Measurements from ENCODE around the gene TAF4. TPM values are rescaled to one million over a fixed set of nuclear protein-coding genes. Genes with fewer than 3 reads are reported as not detected.
"Not testable (repeated sequence)": the region's sequence is repeated elsewhere in the genome, so short reads cannot be mapped to it uniquely, and the experiment has no call there.

TAF4 gene
- total RNA-seq, 2 donors from 2014 or later, result 13.4 to 14.5 TPM

DNA sequence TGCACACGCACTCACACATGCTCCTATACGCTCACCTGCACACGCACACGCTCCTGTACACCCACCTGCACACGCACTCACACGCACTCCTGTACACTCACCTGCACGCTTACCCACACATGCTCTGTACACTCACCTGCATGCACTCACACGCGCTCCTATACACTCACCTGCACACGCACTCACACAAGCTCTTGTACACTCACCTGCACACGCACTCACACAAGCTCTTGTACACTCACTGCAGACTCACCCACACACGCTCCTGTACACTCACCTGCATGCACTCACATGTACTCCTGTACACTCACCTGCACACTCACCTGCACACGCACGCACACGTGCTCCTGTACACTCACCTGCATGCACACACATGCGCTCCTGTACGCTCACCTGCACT, 22.0 kb upstream of the TAF4 start:
- no peak for ATAC-seq (replicated peaks)
- no peaks in the 10 kb centered on the region for H3K36me3 Mint-ChIP-seq (ENCODE audit: low read depth)
- H3K27ac Mint-ChIP-seq, result no peak overlapping the region
- H3K4me3 Mint-ChIP-seq, result no peak overlapping the region
- peaks cover 12% of the 10 kb centered on the region for H3K27me3 Mint-ChIP-seq
- H3K9me3 Mint-ChIP-seq, result no peaks in the 10 kb centered on the region
- no peaks in the 10 kb centered on the region for H3K4me1 Mint-ChIP-seq

- Mint-ChIP-seq H3K9me3 (no peaks in the 10 kb centered on the region), H3K4me3 (no peak overlapping the region), H3K27me3 (peaks cover 12% of the 10 kb centered on the region), H3K36me3 (ENCODE audit: low read depth) (no peaks in the 10 kb centered on the region), H3K27ac (no peak overlapping the region), H3K4me1 (no peaks in the 10 kb centered on the region)
- ATAC-seq (replicated peaks), result no peak
Observed at GRCh38 chr20:62087227-62087626, 21.5 kb upstream of the TAF4 start.

GRCh38 chr20:62085206-62085605, 19.5 kb upstream of the TAF4 start:
- no peak overlapping the region for H3K4me3 Mint-ChIP-seq
- H3K9me3 Mint-ChIP-seq, result no peaks in the 10 kb centered on the region
- H3K36me3 Mint-ChIP-seq (ENCODE audit: low read depth), result no peaks in the 10 kb centered on the region
- H3K27ac Mint-ChIP-seq, result no peak overlapping the region
- no peaks in the 10 kb centered on the region for H3K4me1 Mint-ChIP-seq
- no peak for ATAC-seq (replicated peaks)
- H3K27me3 Mint-ChIP-seq, result peaks cover 6% of the 10 kb centered on the region

GRCh38 chr20:62084224-62084623, 18.5 kb upstream of the TAF4 start:
- H3K4me3 Mint-ChIP-seq; ATAC-seq (replicated peaks); H3K27ac Mint-ChIP-seq; H3K36me3 Mint-ChIP-seq (ENCODE audit: low read depth); H3K9me3 Mint-ChIP-seq; H3K4me1 Mint-ChIP-seq; H3K27me3 Mint-ChIP-seq: not testable (repeated sequence)

DNA sequence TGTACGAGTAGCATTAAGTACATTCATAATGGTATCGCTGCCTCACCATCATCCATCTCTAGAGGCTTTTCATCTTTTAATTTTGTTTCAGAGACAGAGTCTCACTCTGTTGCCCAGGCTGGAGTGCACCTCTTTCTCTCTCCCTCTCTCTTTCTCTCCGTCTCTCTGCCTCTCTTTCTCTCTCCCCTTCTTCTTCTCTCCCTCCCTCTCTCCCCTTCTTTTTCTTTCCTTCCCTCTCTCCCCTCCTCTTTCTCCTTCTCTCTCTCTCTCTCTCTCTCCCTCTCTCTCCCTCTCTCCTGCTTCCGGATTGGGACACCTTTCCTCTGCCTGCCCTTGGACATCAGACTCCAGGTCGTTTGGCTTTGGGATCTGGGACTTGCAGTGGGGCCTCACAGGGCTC, 17.6 kb upstream of the TAF4 start:
- Mint-ChIP-seq H3K36me3 (ENCODE audit: low read depth) (no peaks in the 10 kb centered on the region), H3K27ac (no peak overlapping the region), H3K4me1 (no peaks in the 10 kb centered on the region), H3K27me3 (peaks cover 6% of the 10 kb centered on the region), H3K9me3 (no peaks in the 10 kb centered on the region), H3K4me3 (no peak overlapping the region)
- ATAC-seq (replicated peaks), result no peak

DNA sequence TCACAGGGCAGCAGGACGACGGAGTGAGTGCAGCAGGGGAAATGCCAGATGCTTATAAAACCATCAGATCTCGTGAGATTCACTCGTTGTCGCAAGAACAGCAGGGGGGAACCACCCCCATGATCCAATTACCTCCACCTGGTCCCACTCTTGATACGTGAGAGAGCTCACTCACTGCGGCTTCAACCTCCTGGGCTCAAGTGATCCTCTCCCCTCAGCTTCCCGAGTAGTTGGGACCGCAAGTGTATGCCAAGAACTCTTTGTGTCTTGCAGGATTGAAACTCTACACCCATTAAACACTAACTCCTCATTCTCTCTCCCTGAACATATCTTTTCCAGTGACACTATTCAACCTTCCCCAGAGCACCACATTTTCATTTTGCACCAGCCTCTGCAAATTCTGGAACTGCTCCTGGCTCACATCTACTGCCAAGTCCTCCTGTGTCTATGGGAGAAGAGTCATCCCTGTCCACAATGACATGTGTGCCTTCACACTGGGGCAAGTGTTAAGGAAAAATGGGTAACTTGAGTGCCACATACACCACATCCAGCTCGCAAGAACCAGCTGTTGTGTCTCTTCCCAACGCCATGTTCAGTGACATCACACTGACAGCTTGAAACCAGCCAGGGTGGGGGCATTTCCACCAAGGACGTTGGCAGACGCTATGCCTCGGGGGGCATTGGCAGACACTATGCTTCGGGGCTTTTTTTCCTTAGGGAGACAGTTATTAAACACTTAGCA, 14.7 kb upstream of the TAF4 start:
- Mint-ChIP-seq H3K4me3 (no peak overlapping the region), H3K27me3 (peaks cover 6% of the 10 kb centered on the region), H3K36me3 (ENCODE audit: low read depth) (peaks cover 5% of the 10 kb centered on the region), H3K9me3 (no peaks in the 10 kb centered on the region), H3K4me1 (no peaks in the 10 kb centered on the region), H3K27ac (no peak overlapping the region)
- no peak for ATAC-seq (replicated peaks)

DNA sequence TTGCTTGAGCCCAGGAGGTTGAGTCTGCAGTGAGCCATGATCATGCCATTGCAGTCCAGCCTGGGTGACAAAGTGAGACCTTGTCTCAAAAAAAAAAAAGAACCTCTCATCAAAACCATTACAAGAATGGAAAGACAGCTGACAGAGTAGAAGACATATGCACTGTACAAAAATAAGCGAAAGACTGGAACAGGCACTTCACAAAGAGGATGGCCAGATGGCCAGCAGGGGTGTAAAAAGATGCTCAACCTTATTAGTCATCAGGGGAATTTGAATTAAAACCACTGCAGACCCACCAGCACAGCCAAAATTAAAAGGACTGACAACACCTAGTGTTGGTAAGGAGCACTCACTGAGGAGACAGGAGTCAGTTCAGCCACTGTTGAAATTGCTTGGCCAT, 13.5 kb upstream of the TAF4 start:
- H3K36me3 Mint-ChIP-seq (ENCODE audit: low read depth), result peaks cover 5% of the 10 kb centered on the region
- no peak for ATAC-seq (replicated peaks)

GRCh38 chr20:62073323-62073722, 7.6 kb upstream of the TAF4 start:
- peaks cover 2% of the 10 kb centered on the region for H3K27me3 Mint-ChIP-seq

More for the DNA sequence above, 13.5 kb upstream of the TAF4 start:
- no peaks in the 10 kb centered on the region for H3K27me3 Mint-ChIP-seq
- H3K4me3 Mint-ChIP-seq, result no peak overlapping the region
- H3K27ac Mint-ChIP-seq, result no peak overlapping the region
- no peaks in the 10 kb centered on the region for H3K4me1 Mint-ChIP-seq
- H3K9me3 Mint-ChIP-seq, result peaks cover 4% of the 10 kb centered on the region

DNA sequence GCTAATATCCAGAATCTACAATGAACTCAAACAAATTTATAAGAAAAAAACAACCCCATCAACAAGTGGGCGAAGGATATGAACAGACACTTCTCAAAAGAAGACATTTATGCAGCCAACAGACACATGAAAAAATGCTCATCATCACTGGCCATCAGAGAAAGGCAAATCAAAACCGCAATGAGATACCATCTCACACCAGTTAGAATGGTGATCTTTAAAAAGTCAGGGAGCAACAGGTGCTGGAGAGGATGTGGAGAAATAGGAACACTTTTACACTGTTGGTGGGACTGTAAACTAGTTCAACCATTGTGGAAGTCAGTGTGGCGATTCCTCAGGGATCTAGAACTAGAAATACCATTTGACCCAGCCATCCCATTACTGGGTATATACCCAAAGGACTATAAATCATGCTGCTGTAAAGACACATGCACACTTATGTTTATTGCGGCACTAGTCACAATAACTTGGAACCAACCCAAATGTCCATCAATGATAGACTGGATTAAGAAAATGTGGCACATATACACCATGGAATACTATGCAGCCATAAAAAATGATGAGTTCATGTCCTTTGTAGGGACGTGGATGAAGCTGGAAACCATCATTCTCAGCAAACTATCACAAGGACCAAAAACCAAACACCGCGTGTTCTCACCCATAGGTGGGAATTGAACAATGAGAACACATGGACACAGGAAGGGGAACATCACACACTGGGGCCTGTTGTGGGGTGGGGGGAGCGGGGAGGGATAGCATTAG, 6.2 kb upstream of the TAF4 start:
- not testable (repeated sequence) for H3K9me3 Mint-ChIP-seq; ATAC-seq (replicated peaks); H3K27me3 Mint-ChIP-seq; H3K4me3 Mint-ChIP-seq; H3K27ac Mint-ChIP-seq; H3K36me3 Mint-ChIP-seq (ENCODE audit: low read depth); H3K4me1 Mint-ChIP-seq

More at GRCh38 chr20:62073323-62073722, 7.6 kb upstream of the TAF4 start:
- peaks cover 5% of the 10 kb centered on the region for H3K36me3 Mint-ChIP-seq (ENCODE audit: low read depth)
- no peak overlapping the region for H3K4me3 Mint-ChIP-seq
- no peaks in the 10 kb centered on the region for H3K4me1 Mint-ChIP-seq
- H3K9me3 Mint-ChIP-seq, result peaks cover 9% of the 10 kb centered on the region
- ATAC-seq (replicated peaks), result no peak
- H3K27ac Mint-ChIP-seq, result no peak overlapping the region

DNA sequence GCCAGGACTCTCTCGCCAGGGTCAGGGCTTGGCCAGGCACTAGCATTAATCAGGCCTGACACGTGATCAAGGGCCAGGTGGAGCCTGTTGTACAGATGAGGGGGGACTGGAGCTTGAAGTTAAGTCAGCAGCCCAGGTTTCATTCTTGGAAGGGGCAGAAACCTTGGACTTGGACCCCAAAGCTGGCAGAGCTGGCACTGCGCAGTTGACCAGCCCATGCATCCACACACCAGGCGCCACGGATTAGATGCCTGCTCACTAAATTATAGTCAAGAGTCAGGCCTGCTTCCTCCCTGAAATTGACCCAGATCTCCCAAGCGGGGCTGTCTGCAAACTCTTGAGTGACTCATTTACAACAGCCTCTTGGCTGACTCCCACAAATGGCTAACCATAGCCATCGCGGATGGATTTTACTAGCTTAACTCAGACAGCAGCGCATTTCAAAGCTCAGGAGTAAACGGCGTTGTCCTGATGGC, 4.1 kb upstream of the TAF4 start:
- H3K4me3 Mint-ChIP-seq, result no peak overlapping the region
- H3K27me3 Mint-ChIP-seq, result peaks cover 2% of the 10 kb centered on the region
- H3K9me3 Mint-ChIP-seq, result peaks cover 4% of the 10 kb centered on the region
- ATAC-seq (replicated peaks), result no peak
- peaks cover 8% of the 10 kb centered on the region for H3K4me1 Mint-ChIP-seq
- H3K27ac Mint-ChIP-seq, result no peak overlapping the region
- peaks cover 6% of the 10 kb centered on the region for H3K36me3 Mint-ChIP-seq (ENCODE audit: low read depth)

DNA sequence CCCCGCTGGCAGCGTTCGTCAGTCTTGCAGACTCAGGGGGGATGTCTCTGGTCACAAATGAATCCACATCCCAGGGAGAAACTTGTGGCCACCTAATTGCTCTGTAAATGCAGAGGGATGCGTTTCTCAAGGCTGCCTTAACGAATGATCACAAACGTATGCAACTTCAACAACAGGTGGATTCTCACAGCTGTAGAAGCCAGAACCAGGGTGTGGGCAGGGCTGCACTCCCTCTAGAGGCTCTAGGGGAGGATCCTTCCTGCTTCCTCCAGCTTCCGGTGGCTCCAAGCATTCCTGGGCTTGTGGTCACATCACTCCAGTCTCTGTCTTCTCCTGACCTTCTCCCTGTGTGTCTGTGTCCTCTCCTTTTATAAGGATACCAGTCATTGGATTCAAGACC, 3.3 kb upstream of the TAF4 start:
- peaks cover 4% of the 10 kb centered on the region for H3K9me3 Mint-ChIP-seq
- peaks cover 8% of the 10 kb centered on the region for H3K4me1 Mint-ChIP-seq
- no peak for ATAC-seq (replicated peaks)

DNA sequence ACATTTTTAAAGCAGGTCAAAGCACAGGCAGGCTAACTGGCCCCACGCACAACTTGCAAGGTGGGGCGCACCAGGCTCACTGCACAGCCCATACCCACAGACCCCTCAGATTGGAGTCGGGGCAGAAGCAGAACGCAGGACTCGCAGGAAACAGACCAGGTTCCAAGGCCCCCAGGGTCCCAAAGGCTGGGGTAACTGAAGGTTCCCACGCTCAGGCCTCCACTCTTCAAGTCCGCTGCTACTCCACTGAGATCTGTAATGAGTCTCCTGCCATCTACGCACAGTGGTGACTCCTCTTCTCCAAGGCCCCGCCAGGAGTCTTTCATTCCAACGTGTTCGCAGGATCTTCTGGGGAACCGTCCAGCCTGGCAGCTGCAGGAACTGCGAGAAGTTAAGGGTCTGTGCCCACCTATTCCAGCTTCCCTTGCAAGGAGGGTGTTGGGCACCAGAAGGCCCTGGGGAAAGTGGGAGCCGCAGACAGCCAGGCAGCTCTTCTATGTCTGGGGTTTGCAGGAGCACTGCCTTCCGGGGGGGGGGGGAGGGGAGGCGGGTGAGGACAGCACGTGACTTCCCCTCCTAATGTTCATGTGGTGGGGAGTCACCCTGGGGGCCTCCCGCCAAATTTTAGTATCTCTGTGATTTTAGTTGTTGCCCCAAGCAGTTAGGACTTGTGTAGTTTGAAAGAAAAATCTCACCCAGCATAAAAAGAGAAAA, 2.0 kb upstream of the TAF4 start:
- peaks cover 11% of the 10 kb centered on the region for H3K36me3 Mint-ChIP-seq (ENCODE audit: low read depth)
- peak overlapping the region; percentile 83 for H3K4me3 Mint-ChIP-seq

More for the DNA sequence above, 3.3 kb upstream of the TAF4 start:
- peaks cover 6% of the 10 kb centered on the region for H3K36me3 Mint-ChIP-seq (ENCODE audit: low read depth)
- no peak overlapping the region for H3K27ac Mint-ChIP-seq
- peaks cover 2% of the 10 kb centered on the region for H3K27me3 Mint-ChIP-seq
- no peak overlapping the region for H3K4me3 Mint-ChIP-seq

GRCh38 chr20:62066983-62067433, 1.3 kb upstream of the TAF4 start:
- Mint-ChIP-seq H3K36me3 (ENCODE audit: low read depth) (peaks cover 17% of the 10 kb centered on the region), H3K9me3 (no peaks in the 10 kb centered on the region), H3K27me3 (peaks cover 2% of the 10 kb centered on the region), H3K27ac (peak overlapping the region; percentile 85), H3K4me1 (peaks cover 17% of the 10 kb centered on the region), H3K4me3 (peak overlapping the region; percentile 83)
- ATAC-seq (replicated peaks), result no peak

More for the DNA sequence above, 2.0 kb upstream of the TAF4 start:
- Mint-ChIP-seq H3K4me1 (peaks cover 12% of the 10 kb centered on the region), H3K27ac (no peak overlapping the region), H3K9me3 (no peaks in the 10 kb centered on the region), H3K27me3 (peaks cover 2% of the 10 kb centered on the region)
- no peak for ATAC-seq (replicated peaks)

GRCh38 chr20:62066339-62066982, 780 bp upstream of the TAF4 start:
- H3K9me3 Mint-ChIP-seq, result no peaks in the 10 kb centered on the region
- peak overlapping the region; percentile 83 for H3K4me3 Mint-ChIP-seq
- H3K4me1 Mint-ChIP-seq, result peaks cover 17% of the 10 kb centered on the region
- peak overlapping the region; percentile 85 for H3K27ac Mint-ChIP-seq
- peaks cover 2% of the 10 kb centered on the region for H3K27me3 Mint-ChIP-seq
- H3K36me3 Mint-ChIP-seq (ENCODE audit: low read depth), result peaks cover 17% of the 10 kb centered on the region
- ATAC-seq (replicated peaks), result peak; percentile 44
